Skin epidermis (tissue), 12 donors: ENCODE results near the gene HERC4.
"Not testable (repeated sequence)": the region's sequence is repeated elsewhere in the genome, so short reads cannot be mapped to it uniquely, and the experiment has no call there.

Experiments used
- H3K27ac ChIP-seq, 21 experiments: fragments of 200-600 bp; sonication (generic) in 11 of 21; one replicate each; pipeline ENCODE4 v1.5.0; 2020; ENCODE audit warnings: mild to moderate bottlenecking in 3 of 21, inconsistent platforms in 2 of 21, moderate library complexity in 2 of 21
- H3K4me3 ChIP-seq, 7 experiments: fragments of 200-600 bp; sonication (generic) in 2 of 7; one replicate each; pipeline ENCODE4 v1.5.0; 2020; ENCODE audit warnings: inconsistent platforms in 2 of 7, mild to moderate bottlenecking in 2 of 7, moderate library complexity in 1 of 7

Gene HERC4

GRCh38 chr10:68067029-68067428 lies 8.1 kb downstream of the HERC4 start:
- Histone ChIP-seq H3K27ac (no peak overlapping the region), H3K4me3 (no peak overlapping the region)

GRCh38 chr10:68053553-68053952 lies 21.5 kb downstream of the HERC4 start:
- Histone ChIP-seq H3K4me3 (no peak overlapping the region), H3K27ac (no peak overlapping the region)

DNA sequence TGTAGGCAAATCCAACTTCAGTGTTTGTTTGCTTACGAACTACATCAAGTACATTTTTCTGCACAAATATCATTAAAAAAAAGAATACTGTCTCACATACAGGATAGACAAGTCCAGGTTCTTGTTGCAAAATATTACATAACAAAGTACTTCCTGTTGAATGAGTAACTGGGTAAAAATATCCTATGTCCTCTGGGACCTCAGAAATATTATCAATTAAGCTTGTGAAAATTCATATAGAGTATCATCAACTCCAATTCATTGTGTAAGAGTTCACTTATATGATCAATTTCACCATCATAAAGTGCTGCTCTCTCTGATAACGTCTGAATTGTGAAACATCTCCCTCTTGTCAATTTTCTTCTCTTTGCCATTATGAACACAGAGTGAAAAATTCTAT lies 22.6 kb downstream of the HERC4 start:
- H3K27ac ChIP-seq = no peak overlapping the region
- H3K4me3 ChIP-seq = no peak overlapping the region

DNA sequence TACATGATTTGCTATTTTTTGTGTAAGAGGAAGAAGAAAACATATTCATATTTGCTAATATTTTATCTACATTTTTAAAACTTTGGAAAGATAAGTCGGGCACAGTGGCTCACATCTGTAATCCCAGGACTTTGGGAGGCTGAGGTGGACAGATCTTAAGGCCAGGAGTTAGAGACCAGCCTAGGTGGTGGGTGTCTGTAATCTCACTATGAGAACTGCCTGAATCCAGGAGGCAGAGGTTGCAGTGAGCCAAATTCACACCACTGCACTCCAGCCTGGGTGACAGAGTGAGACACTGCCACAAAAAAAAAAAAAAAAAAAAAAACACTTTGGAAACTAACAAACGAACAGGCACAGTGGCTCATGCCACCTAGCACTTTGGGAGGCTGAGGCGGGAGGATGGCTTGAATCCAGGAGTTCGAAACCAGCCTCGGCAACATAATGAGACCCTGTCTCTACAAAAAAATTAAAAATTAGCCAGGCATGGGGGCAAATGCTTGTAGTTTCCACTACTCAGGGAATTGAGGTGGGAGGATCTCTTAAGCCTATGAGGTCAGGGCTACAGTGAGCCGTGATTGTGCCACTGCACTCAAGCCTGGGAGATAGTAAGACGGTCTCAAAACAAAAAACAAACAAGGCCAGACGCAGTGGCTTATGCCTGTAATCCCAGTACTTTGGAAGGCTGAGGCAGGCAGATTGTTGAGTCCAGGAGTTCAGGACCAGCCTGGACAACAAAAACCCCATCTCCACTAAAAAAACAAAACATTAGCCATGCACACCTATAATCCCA lies 25.6 kb downstream of the HERC4 start:
- Histone ChIP-seq H3K4me3 (no peak overlapping the region), H3K27ac (no peak overlapping the region)

DNA sequence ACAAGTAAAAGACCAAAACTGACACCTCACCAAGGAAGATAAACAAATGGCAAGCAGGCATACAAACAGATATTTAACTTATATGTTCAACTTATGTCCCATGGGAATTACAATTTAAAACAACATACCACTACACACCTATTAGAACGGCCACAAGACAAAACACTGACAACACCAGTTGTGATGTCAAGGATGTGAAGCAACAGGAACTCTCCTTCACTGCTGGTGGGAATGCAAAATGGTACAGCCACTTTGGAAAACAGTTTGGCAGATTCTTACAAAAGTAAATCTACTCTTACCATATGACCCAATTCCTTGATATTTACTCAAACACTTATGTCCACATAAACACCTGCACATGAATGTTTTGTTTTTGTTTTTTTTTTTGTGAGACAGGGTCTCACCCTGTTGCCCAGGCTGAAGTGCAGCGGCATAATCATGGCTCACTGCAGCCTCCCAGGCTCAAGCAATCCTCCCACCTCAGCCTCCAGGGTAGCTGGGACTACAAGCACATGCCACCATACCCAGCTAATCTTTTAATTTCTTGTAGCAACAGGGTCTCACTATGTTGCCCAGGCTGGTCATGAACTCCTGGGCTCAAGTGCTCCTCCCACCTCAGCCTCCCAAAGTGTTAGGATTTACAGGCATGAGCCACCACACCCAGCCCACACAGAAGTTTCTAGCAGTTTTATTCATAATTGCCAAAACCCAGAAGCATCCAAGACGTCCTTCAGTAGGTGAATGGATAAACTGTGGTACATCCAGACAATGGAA lies 27.3 kb downstream of the HERC4 start:
- H3K27ac ChIP-seq = no peak overlapping the region
- H3K4me3 ChIP-seq = no peak overlapping the region

GRCh38 chr10:68047122-68047521 lies 28.0 kb downstream of the HERC4 start:
- Histone ChIP-seq H3K4me3 (no peak overlapping the region), H3K27ac (no peak overlapping the region)

GRCh38 chr10:68046642-68047041 lies 28.4 kb downstream of the HERC4 start:
- H3K4me3 ChIP-seq = no peak overlapping the region
- H3K27ac ChIP-seq = no peak overlapping the region

- Histone ChIP-seq H3K4me3 (no peak overlapping the region), H3K27ac (no peak overlapping the region)
Observed at GRCh38 chr10:68043030-68043429, 32.1 kb downstream of the HERC4 start.

- no peak overlapping the region for H3K27ac ChIP-seq
Observed at GRCh38 chr10:68032113-68032512, 43.0 kb downstream of the HERC4 start.

DNA sequence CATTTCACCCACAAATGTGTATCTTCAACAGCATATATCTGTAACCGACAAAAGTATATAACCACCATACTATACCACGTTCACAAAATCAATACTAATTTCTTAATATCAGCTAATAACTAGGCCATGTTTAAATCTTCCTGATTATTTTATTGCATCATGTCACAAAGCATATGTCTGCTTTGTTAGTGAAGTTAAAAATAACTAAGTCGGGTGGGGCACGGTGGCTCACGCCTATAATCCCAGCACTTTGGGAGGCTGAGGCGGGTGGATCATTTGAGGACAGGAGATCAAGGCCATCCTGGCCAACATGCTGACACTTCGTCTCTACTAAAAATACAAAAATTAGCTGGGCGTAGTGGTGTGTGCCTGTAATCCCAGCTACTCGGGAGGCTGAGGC lies 47.7 kb downstream of the HERC4 start:
- H3K27ac ChIP-seq = no peak overlapping the region
- H3K4me3 ChIP-seq = no peak overlapping the region

More at GRCh38 chr10:68032113-68032512, 43.0 kb downstream of the HERC4 start:
- no peak overlapping the region for H3K4me3 ChIP-seq

- no peak overlapping the region for H3K4me3 ChIP-seq
- H3K27ac ChIP-seq = no peak overlapping the region
Observed at GRCh38 chr10:68023292-68023691, 51.8 kb downstream of the HERC4 start.

GRCh38 chr10:68022324-68022723 lies 52.8 kb downstream of the HERC4 start:
- H3K27ac ChIP-seq, H3K4me3 ChIP-seq: not testable (repeated sequence)

DNA sequence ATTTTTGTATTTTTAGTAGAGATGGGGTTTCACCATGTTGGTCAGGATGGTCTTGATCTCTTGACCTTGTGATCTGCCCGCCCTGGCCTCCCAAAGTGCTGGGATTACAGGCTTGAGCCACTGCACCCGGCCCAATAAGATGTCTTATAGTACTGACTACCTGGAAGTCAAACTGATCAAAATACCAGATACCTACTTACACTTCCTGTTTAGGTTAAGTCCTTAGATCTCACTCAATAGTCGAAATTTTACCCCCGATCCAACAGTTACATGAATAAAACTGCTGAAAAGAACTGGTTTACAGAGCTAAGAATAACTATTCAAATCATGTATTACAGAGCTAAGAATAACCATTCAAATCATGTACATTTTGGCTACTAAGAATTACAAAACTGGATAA lies 58.6 kb downstream of the HERC4 start:
- not testable (repeated sequence) for H3K27ac ChIP-seq, H3K4me3 ChIP-seq

DNA sequence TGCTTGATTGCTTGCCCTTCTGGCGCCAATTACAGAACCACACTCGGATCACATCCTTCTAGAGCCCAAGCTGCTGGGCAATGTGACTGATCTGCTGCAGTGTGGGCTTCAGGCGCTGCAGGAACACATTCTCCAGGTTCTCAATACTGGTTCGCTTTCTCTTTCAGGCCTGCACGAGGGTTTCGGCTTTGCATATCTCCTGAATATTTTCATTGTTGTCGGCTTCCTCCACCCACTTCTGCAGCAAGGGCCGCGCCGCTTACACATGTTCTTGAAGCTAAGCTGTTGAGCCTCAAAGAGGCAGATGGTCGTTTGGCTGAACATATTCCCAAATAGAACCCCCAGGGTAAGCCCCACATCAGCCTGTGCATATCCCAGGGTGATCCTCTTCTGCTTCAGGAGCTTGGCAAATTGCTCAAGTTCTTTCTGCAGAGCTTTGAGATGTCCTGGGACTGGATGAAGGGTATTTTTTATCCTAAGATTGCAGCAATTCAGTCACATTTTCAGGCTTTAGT lies 64.6 kb downstream of the HERC4 start:
- Histone ChIP-seq H3K4me3 (no peak overlapping the region), H3K27ac (no peak overlapping the region)

DNA sequence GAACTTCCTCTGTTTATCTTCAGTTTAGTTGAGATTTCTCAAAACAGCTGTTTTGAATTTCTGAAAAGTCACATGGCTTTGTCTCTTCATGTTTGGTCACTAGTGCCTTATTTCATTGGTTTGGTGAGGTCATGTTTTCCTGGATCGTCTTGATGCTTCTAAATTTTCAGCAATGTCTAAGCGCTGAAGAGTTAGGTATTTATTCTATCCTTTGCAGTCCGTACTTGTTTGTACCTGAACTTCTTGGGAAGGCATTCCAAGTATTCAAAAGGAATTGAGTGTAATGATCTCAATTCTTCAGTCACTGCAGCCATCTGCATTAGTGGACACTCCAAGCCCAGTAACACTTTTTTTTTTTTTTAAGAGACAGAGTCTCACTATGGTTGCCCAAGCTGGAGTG lies 67.7 kb downstream of the HERC4 start:
- Histone ChIP-seq H3K4me3 (no peak overlapping the region), H3K27ac (no peak overlapping the region)

DNA sequence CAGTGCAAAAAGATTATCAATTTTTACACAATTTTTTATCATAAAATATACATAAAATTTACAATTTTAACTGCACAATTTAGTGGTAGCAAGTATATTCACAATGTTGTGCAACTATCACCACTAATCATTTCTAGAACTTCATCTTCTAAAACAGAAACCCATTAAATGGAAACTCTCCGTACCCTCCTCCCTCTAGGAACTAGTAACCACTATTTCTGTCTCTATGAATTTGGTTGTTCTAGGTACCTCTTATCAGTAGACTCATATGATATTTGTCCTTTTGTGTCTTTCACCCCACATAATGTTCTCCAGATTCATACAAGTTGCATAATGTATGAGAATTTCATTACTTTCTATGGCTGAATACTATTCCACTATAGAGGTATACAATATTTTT lies 73.5 kb downstream of the HERC4 start:
- H3K27ac ChIP-seq = no peak overlapping the region
- no peak overlapping the region for H3K4me3 ChIP-seq

DNA sequence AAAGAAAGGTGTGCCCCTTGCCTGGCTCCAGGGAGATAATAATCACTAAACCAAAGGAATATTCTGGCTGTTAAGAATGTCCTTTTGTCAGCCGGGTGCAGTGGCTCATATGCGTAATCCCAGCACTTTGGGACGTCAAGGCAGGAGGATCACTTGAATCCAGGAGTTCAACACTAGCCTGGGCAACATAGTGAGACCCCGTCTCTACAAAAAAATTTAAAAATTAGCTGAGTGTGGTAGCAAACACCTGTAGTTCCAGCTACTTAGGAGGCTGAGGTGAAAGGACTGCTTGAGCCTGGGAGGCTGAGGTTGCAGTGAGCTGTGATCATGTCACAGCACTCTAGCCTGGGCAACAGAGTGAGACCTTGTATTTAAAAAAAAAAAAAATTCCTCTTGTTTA lies 74.1 kb downstream of the HERC4 start:
- Histone ChIP-seq H3K27ac (no peak overlapping the region), H3K4me3 (no peak overlapping the region)

DNA sequence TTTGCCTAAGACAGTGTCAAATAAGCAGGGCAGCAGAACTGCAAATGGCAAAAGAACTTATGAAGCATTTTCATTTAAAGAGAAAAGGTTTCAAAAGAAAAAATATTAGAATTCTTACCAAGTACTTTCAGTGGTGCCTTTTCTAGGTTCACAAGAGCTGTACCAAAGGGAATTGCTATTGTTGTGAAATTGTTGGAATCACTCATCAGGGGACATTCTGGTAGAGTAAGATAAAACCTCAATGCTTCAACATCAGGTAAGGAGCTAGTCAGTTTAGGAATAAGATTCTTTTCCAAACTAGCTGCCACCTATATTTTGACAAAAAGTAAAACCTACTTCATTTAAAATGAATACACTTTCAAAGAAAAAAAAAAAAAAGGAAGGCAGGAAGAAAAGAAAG lies 85.0 kb downstream of the HERC4 start:
- H3K4me3 ChIP-seq = no peak overlapping the region
- H3K27ac ChIP-seq = no peak overlapping the region

GRCh38 chr10:67988606-67989005 lies 86.5 kb downstream of the HERC4 start:
- Histone ChIP-seq H3K4me3 (no peak overlapping the region), H3K27ac (no peak overlapping the region)

GRCh38 chr10:67982603-67983002 lies 92.5 kb downstream of the HERC4 start:
- H3K4me3 ChIP-seq, H3K27ac ChIP-seq: not testable (repeated sequence)

- no peak overlapping the region for H3K4me3 ChIP-seq
- H3K27ac ChIP-seq = no peak overlapping the region
Observed at GRCh38 chr10:67978749-67979148, 96.3 kb downstream of the HERC4 start.
